CD4-positive, alpha-beta T cell treated with Interleukin-21 for 1 hour (primary cell): ENCODE results near the gene SBK3.
"Not testable (repeated sequence)": the region's sequence is repeated elsewhere in the genome, so short reads cannot be mapped to it uniquely, and the experiment has no call there.

ENCODE experiments used
- DNase-seq: peaks from one replicate; pipeline ENCODE4 v3.0.0-alpha.2; 2020

Gene SBK3

DNA sequence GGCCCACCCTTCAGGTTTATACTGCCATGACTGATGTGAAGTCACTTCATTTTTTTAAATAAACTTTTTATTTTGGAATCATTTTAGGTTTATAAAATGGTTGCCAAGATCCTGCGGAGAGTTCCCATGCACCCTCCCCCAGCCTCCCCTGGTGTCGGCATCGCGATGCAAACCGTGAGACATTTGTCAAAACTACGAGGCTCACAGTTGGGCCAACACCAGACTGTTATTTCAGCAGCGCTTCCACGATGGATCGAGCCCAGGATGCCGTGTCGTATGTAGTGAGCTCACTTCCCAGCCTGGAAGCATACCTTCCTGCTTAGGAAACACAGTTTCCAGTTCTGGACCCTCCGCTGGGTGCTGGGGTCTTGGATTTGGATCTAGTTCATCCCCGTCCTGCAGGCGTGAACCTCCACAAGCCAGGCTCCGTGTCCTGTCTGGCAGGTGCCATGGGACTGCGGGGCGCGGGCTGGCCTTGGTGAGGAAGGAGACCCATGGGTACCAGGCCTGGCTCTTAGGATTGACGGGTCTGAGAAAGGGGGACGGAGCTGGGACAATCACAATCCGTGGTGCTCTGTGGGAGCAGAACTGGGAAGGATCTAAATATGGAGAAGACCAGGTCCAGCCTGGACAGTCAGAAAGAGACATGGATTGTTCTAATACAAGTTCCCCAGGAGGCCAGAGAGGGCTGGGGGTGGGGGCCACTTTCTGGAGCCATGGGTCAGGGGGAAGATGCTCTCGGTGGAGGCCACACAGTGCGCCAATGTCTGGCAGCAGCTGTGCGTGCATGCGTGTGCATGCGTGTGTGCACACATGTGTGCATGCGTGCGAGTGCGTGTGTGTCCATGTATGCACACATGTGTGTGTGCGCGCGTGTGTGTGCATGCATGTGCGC, 6.0 kb downstream of the SBK3 start:
- no peak for DNase-seq

DNA sequence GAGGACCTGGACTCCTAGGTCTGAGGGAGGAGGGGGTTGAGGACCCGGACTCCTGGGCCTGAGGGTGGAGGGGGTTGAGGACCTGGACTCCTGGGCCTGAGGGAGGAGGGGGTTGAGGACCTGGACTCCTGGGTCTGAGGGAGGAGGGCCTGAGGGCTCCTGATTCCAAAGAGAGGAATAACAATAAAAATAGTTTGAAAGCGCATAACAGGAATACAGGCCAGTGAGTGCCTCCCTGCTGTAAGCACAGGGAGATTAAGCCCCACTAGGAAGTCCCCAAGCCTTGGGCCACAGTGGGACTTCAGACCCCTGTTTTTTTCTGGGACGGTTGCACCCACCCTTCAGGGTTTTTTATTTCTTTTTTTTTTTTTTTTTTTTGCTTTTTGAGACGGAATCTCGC, 7.2 kb downstream of the SBK3 start:
- no peak for DNase-seq

DNA sequence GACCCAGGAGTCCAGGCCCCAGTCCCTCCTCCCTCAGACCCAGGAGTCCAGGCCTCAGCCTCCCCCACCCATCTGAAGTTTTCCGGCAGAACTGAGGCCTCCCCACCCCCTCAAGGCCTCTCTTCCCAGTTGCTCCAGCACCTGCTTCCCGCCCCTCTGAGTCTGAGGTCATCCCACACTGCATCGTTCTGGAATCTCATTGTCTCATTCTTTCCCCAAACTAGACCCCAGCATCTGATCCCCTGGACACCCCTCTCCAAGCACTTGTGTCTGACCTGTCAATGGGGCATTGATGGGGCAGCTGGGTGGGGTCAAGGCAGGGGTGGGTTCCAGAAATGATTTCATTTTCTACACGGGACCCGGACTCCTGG, 7.6 kb downstream of the SBK3 start:
- no peak for DNase-seq

DNA sequence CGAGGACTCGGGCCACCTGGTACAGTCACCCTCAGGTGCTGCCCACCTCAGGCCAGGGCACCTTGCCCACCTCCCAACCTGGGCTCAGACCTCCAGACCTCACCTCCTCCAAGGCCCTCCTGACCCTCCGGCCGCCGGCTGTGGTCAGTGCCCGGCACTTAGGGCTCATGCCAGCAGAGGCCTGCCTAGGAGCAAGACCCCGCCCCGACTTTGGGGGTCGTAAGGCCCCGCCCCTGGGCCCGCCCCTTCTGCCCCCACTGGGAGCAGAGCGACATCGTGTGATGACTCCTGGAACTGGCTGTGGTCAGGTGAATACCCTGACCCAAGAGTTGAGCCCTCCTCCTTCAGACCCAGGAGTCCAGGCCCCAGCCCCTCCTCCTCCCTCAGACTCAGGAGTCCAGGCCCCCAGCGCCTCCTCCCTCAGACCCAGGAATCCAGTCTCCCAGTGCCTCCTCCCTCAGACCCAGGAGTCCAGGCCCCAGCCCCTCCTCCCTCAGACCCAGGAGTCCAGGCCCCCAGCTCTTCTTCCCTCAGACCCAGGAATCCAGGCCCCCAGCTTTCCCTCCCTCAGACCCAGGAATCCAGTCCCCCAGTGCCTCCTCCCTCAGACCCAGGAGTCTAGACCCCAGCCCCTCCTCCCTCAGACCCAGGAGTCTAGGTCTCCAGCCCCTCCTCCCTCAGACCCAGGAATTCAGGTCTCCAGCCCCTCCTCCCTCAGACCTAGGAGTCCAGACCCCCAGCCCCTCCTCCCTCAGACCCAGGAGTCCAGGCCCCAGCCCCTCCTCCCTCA, 8.2 kb downstream of the SBK3 start, which contains the start of gene SBK2:
Gene SBK2, minus strand, starts transcription at position 183 of the 790 bp plus-strand sequence. CDS start 839 bp downstream, outside the sequence.
- DNase-seq = no peak

DNA sequence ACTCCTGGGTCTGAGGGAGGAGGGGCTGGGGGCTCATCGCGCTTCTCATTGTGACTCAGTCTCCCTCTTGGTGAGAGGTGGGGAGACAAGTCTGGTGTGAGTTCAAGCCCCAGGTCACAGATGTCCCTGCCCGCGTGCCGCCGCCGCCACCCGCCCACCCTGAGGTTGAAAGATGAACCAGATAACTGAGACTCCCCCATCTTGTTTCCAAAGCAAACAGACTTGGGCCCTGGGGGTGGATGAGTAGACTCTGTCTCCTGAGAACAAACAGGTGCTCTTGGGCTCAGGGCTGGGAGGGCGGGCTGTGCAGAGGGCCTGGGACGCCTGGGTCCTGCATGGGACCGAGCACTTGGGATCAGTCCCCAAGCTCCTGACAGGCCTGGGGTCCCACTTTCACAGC, 9.0 kb downstream of the SBK3 start:
- no peak for DNase-seq

DNA sequence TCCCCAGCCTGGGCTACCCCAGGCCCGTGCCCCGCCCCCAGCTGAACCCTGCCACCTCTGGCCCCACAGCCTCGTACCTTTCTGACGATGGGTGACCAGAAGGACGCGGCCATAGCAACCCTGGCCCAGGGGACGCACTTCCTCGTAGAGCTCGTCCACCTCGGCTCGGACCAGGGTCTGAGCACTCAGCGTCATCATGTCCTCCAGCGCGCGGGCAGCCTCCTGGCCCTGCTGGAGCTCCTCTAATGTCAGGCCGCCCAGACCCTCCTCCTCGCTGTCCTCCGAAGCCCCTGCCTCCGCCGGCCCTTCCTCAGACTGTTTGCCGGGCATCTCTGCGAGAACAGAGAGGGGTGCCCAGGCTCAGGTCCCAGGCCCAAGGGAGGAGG, 9.4 kb downstream of the SBK3 start:
- DNase-seq = no peak

DNA sequence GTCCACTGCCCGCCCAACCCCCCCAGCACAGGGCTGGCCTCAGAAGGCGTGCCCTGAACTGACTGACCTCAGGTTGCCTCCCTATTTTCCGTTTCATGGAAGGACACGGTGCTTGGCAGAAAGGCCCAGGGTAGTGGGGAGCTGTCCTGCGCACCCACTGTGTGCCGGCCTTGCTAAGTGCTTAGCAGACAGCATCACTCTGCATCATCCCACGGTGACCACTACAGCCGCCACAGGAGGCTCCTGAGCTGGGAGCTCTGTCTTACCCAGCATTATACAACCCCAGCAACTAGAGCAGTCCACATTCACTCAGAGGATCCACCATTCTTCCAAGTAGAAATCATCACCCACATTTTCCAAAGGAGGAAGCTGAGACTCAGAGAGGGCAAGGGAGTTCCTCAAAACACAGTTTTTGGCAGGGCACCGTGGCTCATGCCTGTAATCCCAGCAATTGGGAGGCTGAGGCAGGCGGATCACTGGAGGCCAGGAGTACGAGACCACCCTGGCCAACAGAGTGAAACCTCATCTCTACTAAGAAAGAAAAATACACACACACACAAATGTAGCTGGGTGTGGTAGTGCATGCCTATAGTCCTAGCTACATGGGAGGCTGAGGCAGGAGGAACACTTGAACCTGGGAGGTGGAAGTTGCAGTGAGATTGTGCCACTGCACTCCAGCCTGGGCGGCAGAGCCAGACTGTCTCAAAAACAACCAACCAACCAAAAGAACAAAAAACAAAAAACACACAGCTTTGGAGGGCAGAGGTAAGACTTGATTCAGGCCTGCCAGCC, 10.0 kb downstream of the SBK3 start:
- no peak for DNase-seq

DNA sequence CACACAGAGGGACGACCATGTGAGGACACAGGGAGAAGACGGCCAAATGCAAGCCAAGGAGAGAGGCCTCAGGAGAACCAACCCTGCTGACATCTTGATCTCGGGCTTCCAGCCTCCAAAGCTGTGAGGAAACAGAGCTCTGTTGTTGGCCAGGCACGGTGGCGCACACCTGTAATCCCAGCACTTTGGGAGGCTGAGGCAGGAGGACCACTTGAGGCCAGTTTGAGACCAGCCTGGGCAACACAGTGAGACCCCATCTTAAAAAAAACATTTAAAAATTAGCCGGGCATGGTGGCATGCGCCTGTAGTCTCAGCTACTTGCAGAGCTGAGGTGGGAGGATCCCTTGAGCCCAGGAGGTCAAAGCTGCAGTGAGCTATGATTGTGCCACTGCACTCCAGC, 11.1 kb downstream of the SBK3 start:
- DNase-seq = not testable (repeated sequence)

DNA sequence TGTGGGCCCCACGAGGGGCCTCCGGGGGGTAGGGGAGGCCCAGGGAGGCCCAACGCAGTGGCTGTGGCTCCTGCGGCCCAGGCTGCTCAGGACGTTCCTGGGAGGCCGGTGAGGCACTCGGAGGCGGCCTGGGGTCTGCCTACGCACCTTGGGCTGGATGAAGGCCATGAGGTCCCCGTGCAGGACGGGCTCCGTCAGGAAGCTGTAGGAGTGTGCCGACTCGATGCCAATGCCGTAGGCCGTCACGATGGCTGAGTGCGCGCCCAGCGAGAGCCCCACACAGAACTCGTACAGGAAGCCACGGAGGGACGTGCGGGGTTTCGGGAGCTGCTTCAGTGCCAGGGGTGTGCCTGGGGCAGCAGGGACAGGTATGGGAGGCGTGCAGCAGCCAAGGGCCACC, 14.3 kb downstream of the SBK3 start:
- DNase-seq = no peak

DNA sequence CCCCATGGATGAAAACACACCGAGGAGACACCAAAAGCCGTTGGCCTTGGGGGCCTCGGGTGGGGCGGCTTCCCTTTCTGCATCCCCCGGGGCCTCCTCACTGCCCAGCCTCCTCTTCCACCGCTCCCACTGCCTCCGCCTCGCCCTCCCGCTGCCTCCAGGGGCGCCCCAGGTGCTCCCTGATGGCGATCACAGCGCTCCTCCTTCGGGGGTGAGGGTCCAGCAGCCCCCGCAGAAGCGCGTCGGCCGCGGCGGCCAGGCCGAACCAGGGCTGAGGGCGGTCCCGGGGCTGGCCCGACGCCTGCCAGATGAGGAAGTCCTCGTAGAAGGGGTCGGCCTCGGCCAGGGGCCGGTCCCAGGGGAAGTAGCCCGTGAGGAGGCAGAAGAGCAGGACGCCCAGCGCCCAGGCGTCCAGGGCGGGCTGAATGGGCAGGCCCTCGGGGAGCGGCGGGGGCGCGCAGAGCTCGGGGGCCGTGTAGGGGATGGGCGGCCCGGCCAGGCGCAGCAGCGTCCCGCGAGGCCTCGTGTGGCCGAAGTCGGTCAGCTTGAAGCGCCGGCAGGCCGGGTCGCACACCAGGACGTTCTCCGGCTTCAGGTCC, 15.6 kb downstream of the SBK3 start:
- DNase-seq = no peak

DNA sequence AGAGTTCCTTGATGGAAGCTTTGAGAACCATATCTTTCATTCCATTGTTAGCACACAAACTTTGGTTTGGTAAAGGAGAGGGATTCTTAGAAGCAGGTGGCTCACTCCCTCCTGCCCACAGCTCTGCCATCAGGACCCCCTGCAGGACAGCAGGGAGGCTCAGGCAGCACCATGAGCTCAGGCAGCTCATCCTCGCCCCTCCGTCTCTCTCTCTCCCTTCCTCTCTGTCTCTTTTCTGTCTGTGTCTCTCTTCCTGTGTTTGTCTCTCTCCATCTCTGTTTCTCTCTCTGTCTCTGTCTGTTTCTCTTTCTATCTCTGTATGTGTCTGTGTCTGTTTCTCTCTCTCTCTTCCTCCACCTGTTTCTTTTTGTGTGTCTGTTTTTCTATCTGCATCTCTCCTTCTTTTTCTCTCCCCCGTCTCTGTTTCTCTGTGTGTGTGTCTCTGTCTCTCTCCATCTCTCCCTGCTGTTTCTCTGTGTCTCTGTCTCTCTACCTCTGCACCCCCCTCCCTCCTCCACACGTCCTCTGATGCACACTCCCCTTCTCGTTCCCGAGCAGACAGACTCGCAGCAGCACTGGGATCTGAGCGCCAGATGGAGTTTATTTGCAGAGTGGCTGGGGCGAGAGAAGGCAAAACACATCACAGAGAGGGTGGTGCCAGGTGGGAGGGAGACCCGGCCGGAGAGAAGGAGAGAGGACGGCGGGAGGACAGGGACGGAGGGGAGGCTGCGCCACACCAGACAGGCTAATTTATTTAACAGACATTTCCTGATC, 17.1 kb downstream of the SBK3 start:
- DNase-seq = no peak

DNA sequence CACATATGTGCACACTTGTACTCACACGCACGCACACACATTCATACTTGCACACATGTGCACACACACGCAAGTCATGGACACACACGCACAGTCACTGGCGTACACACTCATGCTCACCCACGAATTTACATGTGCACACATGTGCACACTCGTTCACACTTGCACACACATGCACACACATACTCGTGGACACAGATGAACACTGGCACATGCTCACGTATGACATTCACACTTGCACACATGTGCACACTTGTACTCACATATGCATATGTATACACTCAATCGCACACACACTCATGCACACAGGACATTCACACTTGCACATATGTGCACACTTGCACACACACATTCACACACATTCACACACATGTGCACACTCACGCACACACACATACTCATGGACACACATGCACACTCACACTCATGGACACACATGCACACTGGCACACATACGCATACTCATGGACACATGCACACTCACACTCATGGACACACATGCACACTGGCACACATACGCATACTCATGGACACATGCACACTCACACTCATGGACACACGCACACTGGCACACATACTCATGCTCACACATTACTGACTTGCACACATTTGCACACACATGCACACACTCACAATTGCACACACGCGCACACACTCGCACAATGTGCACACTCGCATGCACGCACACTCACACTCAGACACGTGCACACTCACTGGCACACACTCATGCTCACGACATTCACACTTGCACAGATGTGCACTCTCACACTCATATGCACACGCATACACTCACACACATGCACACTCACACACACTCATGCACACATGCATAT, 17.9 kb downstream of the SBK3 start:
- DNase-seq = no peak

DNA sequence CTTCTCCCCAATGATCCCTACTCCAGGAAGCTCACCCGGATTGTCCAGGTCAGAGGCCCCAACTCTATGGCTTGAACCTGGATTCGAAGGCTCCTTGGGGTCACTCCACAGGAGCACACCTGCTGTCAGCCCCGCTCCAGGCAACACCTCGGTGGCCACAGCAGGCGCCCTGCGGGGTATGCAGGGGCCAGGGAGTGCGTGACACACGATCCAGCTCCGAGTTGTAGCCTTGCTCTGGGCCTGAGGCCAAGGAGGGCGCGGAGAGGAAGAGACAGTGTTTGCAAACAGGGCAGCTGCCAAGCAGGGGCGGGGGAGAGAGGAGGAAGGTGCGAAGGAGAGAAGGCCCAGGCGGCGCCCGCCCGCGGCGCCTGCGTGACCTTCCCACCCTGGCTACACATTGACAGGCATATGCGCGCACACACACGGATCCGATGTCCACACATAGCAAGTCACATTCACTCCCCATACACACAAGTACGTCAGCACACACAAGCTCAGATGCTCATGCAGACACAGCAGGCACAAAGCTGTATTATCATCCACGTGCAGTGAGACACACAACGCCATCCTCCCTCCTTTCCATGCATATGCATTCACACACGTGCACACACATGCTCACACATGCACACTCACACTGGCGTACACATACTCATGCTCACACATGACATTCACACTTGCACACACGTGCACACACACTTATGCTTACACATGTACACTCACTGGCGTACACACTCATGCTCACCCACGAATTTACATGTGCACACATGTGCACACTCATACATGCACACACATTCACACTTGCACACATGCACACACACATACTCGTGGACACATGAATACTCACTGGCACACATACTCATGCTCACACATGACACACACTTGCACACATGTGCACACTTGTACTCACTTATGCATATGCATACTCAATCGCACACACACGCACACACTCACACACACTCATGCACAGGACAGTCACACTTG, 18.8 kb downstream of the SBK3 start:
- DNase-seq = no peak

DNA sequence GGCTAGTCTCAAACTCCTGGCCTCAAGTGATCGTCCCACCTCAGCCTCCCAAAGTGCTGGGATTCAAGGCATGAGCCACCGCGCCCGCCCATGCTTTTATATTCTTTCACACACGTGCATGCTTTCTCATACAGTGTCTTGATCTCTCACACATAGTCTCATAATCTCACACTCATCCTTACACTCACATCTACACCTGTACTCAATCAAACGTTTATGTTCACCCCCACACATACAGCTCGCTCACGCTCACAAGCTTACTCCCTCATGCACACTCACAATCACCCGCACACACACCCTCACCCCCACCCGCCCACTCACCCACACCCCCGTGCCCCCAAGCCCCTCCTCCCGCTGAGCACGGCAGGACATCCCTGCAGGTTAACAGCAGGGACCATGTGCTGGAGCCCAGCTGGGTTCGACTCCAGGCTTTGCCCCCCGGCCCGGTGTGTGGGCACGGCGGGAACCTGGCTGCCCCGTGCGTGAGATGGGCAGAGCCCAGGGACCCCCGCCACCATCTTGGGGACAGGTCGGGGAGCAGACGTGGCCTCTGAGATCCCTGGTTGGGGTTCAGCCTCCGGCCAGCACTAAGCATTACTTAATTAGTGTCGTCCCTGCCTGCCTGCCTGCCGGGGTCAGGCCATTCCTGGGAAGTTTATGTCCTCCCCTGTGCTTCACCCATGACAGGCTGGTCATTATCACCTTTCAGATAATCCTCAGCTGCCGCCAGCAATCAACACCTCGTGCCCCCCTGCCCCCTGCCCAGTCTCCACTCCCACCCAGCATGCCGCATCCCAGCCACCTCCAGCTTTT, 19.8 kb downstream of the SBK3 start:
- no peak for DNase-seq

DNA sequence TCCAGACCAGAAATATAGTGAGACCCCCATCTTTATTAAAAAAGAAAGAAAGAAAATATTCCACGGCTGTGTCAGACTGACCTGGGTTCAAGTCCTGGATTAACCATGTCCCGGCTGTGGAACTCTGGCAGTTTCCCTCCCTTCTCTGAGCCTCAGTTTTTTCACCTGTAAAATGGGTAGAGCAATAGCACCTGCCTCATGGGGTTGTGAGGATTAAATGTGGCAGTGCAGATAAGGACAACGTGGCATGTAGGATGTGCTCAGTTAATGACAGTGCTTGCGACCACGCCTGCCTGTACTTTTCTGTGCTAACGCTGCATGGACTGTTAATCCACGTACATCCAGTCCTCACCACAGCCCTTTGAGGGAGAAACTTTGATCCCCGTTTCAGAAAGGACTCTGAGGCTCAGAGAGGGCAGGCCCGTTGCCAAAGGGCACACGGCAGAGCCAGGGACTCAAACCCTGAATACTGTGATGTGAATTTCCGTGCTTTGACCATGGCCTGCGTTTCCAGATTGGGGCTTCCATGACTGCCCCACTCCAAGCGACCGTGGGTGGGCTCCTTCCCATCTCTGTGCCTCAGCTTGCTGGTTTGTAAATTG, 24.6 kb downstream of the SBK3 start:
- DNase-seq = no peak

DNA sequence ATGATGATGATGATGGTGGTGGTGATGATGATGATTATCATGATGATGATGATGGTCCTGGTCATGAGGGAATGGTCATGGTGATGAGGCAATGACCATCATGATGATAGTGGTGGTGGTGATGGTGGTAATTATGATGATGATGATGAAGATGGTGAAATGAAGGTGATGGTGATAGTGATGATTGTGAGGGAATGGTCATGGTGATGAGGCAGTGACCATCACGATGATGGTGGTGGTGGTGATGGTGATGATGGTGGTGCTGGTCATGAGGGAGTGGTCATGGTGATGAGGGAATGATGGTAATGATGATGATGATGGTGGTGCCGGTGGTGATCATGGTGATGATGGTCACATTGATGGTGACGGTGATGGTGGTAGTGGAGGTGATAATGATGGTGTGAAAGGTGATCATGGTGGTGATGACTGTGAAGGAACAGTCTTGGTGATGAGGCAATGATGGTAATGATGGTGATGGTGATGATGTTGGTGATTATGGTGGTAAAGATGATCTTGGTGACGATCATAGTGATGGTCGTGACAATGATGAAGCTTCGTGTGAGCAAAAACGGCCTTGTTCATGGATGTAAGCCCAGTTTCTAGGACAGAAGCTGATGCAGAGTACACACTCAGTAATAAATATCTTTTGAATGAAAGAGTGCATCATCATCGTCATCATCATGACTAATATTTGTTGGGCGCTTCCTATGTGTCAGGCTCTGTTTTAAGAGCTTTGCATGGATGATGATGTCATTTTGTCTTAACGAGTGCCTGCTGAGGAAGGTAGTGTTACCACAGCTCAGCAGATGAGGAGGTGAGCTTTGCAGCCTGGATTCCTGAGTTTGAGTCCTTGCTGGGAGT, 25.7 kb downstream of the SBK3 start:
- no peak for DNase-seq

DNA sequence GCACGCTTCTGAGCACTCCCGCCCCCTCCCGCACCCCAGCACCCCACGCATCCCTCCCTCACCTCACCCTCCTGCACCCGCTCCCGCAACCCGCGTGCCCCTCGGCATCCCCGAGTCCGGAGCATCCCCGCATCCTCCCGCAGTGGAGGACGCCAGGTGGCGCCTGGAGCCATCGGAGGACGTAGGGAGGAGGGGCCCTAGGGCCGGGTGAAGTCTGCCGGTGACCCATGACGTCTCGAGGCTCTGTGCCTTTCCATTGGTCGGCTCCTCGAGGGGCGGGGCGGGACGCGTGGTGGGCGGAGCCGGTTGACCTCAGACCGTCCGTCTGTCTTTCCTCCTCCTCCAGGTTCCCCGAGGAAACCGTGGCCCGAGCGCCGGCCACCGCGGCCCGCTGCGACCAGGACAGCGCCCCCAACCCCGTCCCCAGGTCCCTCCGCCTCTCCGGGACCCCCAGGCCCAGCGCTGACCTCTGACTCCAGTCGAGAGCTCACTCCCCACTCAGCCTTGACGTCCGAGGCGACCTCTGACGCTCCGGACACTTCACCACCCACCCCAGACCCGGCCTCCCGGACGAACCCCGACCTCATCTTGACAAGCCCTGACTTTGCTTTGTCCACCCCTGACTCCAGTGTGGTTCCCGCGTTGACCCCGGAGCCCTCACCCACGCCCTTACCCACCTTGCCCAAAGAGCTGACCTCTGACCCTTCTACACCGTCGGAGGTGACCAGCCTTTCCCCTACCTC, 28.3 kb downstream of the SBK3 start:
- peak; percentile 93 for DNase-seq
